Neutrophil (primary cell): ENCODE measurements around the gene MSI2.

Source experiments
- H3K27ac ChIP-seq: fragments of 200-600 bp; sonication (generic); 2 replicates; pipeline ENCODE4 v1.5.1; 2016; ENCODE audit warnings: mild to moderate bottlenecking, moderate library complexity
- H3K27me3 ChIP-seq: fragments of 200-600 bp; sonication (generic); 2 replicates; pipeline ENCODE4 v1.6.0; 2016; ENCODE audit warnings: mild to moderate bottlenecking
- H3K36me3 ChIP-seq: fragments of 200-600 bp; sonication (generic); 2 replicates; pipeline ENCODE4 v1.5.1; 2017
- H3K4me1 ChIP-seq, 2 experiments: fragments of 200-600 bp in 1 of 2; sonication (generic) in 1 of 2; 1 replicate in 1 of 2; 2 replicates in 1 of 2; pipeline versions ENCODE4 v1.5.1 to v1.6.1; 2013 to 2016; ENCODE audit warnings: low read depth in 1 of 2, low read length in 1 of 2, mild to moderate bottlenecking in 1 of 2, moderate library complexity in 1 of 2; ENCODE audit not compliant: control insufficient read depth in 1 of 2, insufficient read depth in 1 of 2
- H3K4me3 ChIP-seq, 2 experiments: fragments of 200-600 bp in 1 of 2; sonication (generic) in 1 of 2; 1 replicate in 1 of 2; 2 replicates in 1 of 2; pipeline ENCODE4 v1.5.1; 2013 to 2016; ENCODE audit warnings: low read depth in 1 of 2, low read length in 1 of 2, mild to moderate bottlenecking in 1 of 2, moderate library complexity in 1 of 2
- H3K9me3 ChIP-seq: fragments of 200-600 bp; sonication (generic); 2 replicates; pipeline ENCODE4 v1.5.1; 2016
- TF ChIP-seq, protein P1 (sequence below): fragments of 200-600 bp; sonication (generic); IDR thresholded peaks from 2 replicates; pipeline ENCODE4 v1.5.1; 2016; ENCODE audit warnings: antibody characterized with exemption

The MSI2 gene

DNA sequence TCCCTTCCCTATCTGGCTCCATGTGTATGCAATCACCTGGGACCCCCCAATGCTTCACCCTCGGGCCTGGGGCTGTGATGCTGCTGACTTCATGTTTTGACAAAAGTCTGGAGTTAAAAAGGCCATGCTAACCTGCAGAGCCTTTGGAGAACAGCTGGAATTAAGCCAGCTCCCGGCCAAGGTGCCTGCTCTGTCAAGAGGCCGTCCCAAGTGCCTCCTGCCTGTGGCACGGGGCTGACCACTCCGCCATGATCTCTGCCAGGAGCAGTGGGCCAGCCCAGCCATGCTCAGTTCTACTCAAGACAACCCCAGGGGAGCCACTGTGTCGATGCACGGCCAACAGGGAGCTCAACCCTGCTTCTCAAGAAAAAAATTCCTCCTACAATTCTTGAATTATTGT lies 395.1 kb downstream of the MSI2 start:
- Histone ChIP-seq H3K4me3 (no peak overlapping the region), H3K9me3 (no peaks in the 10 kb centered on the region), H3K4me1 (peaks cover 4 to 5% of the 10 kb centered on the region in 2 experiments), H3K27ac (no peak overlapping the region), H3K36me3 (no peaks in the 10 kb centered on the region), H3K27me3 (no peaks in the 10 kb centered on the region)
- TF ChIP-seq, protein P1, sequence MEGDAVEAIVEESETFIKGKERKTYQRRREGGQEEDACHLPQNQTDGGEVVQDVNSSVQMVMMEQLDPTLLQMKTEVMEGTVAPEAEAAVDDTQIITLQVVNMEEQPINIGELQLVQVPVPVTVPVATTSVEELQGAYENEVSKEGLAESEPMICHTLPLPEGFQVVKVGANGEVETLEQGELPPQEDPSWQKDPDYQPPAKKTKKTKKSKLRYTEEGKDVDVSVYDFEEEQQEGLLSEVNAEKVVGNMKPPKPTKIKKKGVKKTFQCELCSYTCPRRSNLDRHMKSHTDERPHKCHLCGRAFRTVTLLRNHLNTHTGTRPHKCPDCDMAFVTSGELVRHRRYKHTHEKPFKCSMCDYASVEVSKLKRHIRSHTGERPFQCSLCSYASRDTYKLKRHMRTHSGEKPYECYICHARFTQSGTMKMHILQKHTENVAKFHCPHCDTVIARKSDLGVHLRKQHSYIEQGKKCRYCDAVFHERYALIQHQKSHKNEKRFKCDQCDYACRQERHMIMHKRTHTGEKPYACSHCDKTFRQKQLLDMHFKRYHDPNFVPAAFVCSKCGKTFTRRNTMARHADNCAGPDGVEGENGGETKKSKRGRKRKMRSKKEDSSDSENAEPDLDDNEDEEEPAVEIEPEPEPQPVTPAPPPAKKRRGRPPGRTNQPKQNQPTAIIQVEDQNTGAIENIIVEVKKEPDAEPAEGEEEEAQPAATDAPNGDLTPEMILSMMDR = no peak

DNA sequence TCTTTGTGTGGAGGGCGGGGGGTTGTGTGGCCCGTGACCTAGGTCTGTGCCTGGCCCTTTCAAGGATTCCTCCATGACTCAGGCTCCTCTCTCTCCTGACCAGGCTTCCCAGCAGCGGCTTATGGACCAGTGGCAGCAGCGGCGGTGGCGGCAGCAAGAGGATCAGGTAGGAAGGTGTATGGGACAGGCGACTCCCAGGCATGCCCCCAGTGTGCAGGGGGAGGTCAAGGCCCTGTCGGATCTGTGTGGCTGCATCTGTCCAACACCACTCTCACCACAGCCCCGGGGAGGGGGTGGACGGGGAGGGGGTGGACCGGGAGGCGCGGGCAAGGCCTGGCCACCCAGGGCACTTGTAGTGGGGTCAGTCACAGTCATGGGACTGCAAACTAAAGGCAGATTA lies 395.7 kb downstream of the MSI2 start:
- no peak overlapping the region for H3K4me3 ChIP-seq
- H3K9me3 ChIP-seq = no peaks in the 10 kb centered on the region
- H3K27me3 ChIP-seq = no peaks in the 10 kb centered on the region
- H3K27ac ChIP-seq = no peak overlapping the region
- TF ChIP-seq, protein P1 = no peak
- no peaks in the 10 kb centered on the region for H3K4me1 ChIP-seq
- no peaks in the 10 kb centered on the region for H3K36me3 ChIP-seq

DNA sequence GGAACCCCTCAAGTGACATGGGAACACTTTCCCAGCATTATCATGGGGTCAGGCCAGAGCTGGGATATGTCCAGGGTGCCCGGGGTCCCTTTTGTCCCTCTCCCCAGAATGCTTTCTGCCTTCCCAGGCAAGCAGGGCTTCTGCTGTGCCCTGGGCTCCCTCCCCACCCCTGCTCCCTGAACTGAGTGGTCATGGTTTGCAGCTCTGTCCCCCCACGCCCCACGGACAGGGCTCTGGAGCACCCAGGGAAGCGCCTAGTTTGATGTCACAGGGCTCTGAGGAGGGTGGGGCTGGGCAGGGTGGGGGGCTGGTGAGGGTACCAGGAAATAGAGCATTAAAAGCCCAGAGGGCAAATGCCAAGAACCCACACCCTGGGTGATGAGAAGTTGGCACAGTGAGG lies 396.5 kb downstream of the MSI2 start:
- Histone ChIP-seq H3K36me3 (no peaks in the 10 kb centered on the region), H3K9me3 (no peaks in the 10 kb centered on the region), H3K27ac (no peak overlapping the region), H3K4me3 (no peak overlapping the region), H3K27me3 (no peaks in the 10 kb centered on the region), H3K4me1 (no peaks in the 10 kb centered on the region)
- TF ChIP-seq, protein P1 = no peak

DNA sequence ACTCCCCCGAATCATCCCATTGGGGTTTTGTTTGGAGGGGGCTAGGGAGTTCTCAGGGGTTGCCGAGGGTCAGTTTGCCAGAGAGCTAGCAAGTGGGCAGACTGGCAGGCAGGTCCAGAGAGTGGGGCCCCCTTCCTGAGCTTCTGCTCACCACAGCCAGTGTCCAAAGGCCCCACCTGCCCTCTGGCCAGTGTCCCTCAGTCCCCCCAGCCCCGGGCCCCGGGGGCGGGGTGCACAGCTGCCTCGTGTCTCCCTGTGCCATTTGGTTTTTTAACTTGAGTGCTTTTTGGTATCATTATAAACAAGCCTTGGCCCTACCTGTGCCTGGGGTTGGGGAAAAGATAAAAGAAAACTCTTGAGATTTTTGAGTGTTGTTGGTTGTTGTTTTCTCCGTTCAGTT lies 397.0 kb downstream of the MSI2 start:
- no peak overlapping the region for H3K27ac ChIP-seq
- H3K4me3 ChIP-seq = no peak overlapping the region
- H3K4me1 ChIP-seq = no peaks in the 10 kb centered on the region
- TF ChIP-seq, protein P1 = no peak
- no peaks in the 10 kb centered on the region for H3K27me3 ChIP-seq
- H3K9me3 ChIP-seq = no peaks in the 10 kb centered on the region
- no peaks in the 10 kb centered on the region for H3K36me3 ChIP-seq

DNA sequence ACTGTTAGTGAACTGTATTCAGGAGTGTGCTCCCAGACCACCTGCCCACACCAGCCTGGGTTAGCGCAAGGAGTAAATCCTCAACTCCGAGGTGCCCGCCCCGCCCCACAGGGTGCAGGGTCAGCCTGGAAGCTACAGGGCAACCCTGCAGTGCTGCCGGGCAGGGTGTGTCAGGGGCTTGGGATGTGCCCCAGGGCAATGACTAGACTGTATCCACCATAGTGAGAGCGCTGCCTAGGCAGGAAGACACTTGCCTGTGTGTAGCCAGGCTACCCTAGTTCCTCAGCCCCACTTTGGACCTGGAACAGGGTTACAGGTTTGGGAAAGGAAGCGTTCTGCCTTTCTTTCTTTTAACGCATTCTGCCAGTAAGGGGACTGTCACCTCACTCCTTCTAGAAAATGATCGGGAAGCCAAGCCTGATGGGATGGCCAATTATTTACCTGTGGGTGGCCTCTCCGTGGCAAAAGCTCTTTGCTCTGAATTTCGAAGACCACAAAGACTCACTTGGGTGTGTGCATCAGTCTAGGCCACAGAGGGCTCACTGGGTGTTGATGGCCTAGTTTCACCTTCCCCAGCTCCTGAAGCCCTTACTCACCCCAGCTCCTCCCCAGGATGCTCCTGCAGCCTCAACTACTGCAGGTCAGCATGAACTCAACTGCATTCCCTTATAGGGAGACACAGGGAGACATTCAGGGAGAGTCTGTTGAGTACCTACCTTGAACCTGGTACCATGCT lies 397.9 kb downstream of the MSI2 start:
- Histone ChIP-seq H3K36me3 (no peaks in the 10 kb centered on the region), H3K27ac (no peak overlapping the region), H3K27me3 (no peaks in the 10 kb centered on the region), H3K9me3 (no peaks in the 10 kb centered on the region), H3K4me1 (no peaks in the 10 kb centered on the region), H3K4me3 (no peak overlapping the region)
- TF ChIP-seq, protein P1 = no peak
